Parathyroid adenoma (tissue), 2 donors: Measurements from ENCODE around the gene SLC26A11.
A peak's percentile ranks its signal among the peaks of the same experiment; 100 is the strongest.
"Not testable (repeated sequence)": the region's sequence is repeated elsewhere in the genome, so short reads cannot be mapped to it uniquely, and the experiment has no call there.

Experiments
- H2AFZ ChIP-seq: fragments of 300-600 bp; sonication (generic); one replicate; pipeline ENCODE4 v1.7.0; 2017; ENCODE audit warnings: antibody characterized with exemption, mild to moderate bottlenecking
- H3K27ac ChIP-seq: fragments of 300-600 bp; sonication (generic); one replicate; pipeline ENCODE4 v1.7.0; 2017
- H3K27me3 ChIP-seq: fragments of 300-600 bp; sonication (generic); one replicate; pipeline ENCODE4 v1.7.0; 2017; ENCODE audit warnings: low read length; ENCODE audit not compliant: control insufficient read depth, insufficient read depth
- H3K36me3 ChIP-seq: fragments of 300-600 bp; sonication (generic); one replicate; pipeline ENCODE4 v1.7.0; 2017; ENCODE audit warnings: low read length; ENCODE audit not compliant: control insufficient read depth, insufficient read depth
- H3K4me1 ChIP-seq: fragments of 300-600 bp; sonication (generic); one replicate; pipeline ENCODE4 v1.7.0; 2017; ENCODE audit warnings: control low read depth
- H3K4me2 ChIP-seq: fragments of 300-600 bp; sonication (generic); one replicate; pipeline ENCODE4 v1.7.0; 2017; ENCODE audit warnings: low read length
- H3K4me3 ChIP-seq: fragments of 300-600 bp; sonication (generic); one replicate; pipeline ENCODE4 v1.7.0; 2017; ENCODE audit warnings: low read depth, low read length
- H3K79me2 ChIP-seq: fragments of 300-600 bp; sonication (generic); one replicate; pipeline ENCODE4 v1.7.0; 2017; ENCODE audit warnings: control low read depth
- H3K9ac ChIP-seq: fragments of 300-600 bp; sonication (generic); one replicate; pipeline ENCODE4 v1.7.0; 2017; ENCODE audit warnings: mild to moderate bottlenecking
- H3K9me3 ChIP-seq: fragments of 300-600 bp; sonication (generic); one replicate; pipeline ENCODE4 v1.7.0; 2017; ENCODE audit warnings: low read length; ENCODE audit not compliant: control insufficient read depth
- TF ChIP-seq, protein P1 (sequence below): fragments of 300-600 bp; sonication (generic); IDR thresholded peaks from one replicate; pipeline ENCODE4 v1.7.0; 2017; ENCODE audit warnings: antibody characterized with exemption, mild to moderate bottlenecking
- donor health status: primary hyperparathyroidism.

The SLC26A11 gene

DNA sequence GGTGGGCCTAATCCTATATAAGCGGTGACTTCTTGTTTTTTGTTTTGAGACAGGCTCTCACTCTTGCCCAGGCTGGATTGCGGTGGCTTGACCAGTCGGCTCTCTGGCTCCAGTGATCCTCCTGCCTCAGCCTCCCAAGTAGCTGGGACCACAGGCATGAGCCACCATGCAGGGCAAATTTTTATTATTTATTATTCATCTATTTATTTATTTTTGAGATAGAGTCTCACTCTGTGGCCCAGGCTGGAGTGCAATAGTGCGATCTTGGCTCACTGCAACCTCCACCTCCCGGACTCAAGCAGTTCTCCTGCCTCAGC, 35.8 kb downstream of the SLC26A11 start:
- no peak overlapping the region for H3K4me3 ChIP-seq
- TF ChIP-seq, protein P1, sequence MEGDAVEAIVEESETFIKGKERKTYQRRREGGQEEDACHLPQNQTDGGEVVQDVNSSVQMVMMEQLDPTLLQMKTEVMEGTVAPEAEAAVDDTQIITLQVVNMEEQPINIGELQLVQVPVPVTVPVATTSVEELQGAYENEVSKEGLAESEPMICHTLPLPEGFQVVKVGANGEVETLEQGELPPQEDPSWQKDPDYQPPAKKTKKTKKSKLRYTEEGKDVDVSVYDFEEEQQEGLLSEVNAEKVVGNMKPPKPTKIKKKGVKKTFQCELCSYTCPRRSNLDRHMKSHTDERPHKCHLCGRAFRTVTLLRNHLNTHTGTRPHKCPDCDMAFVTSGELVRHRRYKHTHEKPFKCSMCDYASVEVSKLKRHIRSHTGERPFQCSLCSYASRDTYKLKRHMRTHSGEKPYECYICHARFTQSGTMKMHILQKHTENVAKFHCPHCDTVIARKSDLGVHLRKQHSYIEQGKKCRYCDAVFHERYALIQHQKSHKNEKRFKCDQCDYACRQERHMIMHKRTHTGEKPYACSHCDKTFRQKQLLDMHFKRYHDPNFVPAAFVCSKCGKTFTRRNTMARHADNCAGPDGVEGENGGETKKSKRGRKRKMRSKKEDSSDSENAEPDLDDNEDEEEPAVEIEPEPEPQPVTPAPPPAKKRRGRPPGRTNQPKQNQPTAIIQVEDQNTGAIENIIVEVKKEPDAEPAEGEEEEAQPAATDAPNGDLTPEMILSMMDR = no peak
- H3K79me2 ChIP-seq = no peaks in the 10 kb centered on the region
- no peak overlapping the region for H3K9ac ChIP-seq
- no peaks in the 10 kb centered on the region for H3K27me3 ChIP-seq
- H3K36me3 ChIP-seq = no peaks in the 10 kb centered on the region
- peaks cover 51% of the 10 kb centered on the region for H3K4me1 ChIP-seq
- H3K4me2 ChIP-seq = no peak overlapping the region
- H2AFZ ChIP-seq = no peak overlapping the region
- H3K27ac ChIP-seq = peak overlapping the region; percentile 100
- H3K9me3 ChIP-seq = no peaks in the 10 kb centered on the region

DNA sequence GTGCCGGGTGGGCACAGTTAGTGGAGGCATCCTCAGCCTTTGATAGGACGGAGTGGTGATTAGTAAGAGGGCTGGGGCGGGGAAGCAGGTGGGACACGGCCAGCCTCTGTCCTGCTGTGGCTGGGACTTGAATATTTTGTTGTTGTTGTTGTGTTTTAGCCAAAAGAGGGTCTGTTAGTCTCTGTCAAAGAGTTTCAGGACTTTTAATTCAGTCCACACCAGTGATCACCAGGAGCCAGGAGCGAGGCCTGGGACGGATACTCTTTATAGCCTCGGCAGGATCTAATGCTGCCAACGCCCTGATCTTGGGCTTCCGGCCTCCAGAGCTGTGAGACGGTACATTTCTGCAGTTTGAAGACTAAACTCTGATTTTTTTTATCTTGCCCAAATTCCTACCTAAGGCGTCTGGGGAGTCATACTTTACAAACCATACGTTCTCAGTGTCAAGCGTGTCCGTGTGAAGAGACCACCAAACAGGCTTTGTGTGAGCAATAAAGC, 37.5 kb downstream of the SLC26A11 start:
- no peak overlapping the region for H3K9ac ChIP-seq

DNA sequence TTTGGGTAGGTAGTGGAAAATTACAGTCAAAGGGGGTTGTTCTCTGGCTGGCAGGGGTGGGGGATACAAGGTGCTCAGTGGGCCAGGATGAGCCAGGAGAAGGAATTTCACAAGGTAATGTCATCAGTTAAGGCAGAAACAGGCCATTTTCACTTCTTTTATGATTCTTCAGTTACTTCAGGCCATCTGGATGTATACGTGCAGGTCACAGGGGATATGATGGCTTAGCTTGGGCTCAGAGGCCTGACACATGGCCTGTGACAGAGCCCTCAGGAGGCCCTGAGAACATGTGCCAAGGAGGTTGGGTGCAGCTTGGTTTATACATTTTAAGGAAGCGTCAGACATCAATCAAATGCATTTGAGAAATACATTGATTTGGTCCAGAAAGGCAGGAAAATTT, 38.1 kb downstream of the SLC26A11 start:
- not testable (repeated sequence) for H3K4me2 ChIP-seq, H3K4me3 ChIP-seq, H3K27me3 ChIP-seq, H3K9ac ChIP-seq, H3K36me3 ChIP-seq, H3K79me2 ChIP-seq, H3K9me3 ChIP-seq
- Histone ChIP-seq H3K27ac (peak overlapping the region; percentile 100), H2AFZ (peak overlapping the region; percentile 30), H3K4me1 (peaks cover 54% of the 10 kb centered on the region)

More for the DNA sequence above, 37.5 kb downstream of the SLC26A11 start:
- H3K27me3 ChIP-seq = no peaks in the 10 kb centered on the region
- no peaks in the 10 kb centered on the region for H3K79me2 ChIP-seq
- no peaks in the 10 kb centered on the region for H3K36me3 ChIP-seq
- H3K27ac ChIP-seq = peak overlapping the region; percentile 100
- H3K4me1 ChIP-seq = peaks cover 56% of the 10 kb centered on the region
- H3K4me3 ChIP-seq = no peak overlapping the region
- H3K9me3 ChIP-seq = no peaks in the 10 kb centered on the region
- no peak overlapping the region for H3K4me2 ChIP-seq
- H2AFZ ChIP-seq = no peak overlapping the region
- TF ChIP-seq, protein P1 = no peak

DNA sequence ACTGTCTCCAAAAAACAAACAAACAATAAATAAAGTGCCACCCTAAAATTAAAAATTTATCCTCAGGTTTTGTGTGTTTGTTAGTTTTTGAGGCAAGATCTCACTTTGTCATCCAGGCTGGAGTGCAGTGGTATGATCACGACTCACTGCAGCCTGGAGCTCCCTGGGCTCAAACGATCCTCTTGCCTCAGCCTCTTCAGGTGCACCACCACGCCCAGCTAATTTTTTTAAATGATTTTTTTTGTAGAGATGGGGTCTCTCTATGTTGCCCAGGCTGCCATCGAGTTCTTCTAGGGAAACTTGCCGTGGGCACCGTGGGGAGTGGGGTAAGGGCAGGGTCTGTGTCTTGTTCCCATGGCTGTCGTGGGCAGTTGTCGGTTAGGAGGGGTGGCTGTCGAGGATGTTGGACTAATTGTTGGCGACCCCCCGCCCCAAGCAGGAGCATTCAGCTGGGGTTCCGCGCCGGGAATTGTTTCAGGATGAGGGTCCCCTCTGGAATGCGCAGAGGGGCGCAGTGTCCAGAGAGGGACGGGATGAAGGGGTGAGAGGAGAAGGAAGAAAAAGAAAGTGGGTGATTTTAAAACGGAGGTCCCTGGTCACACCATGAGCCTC, 39.3 kb downstream of the SLC26A11 start:
- no peaks in the 10 kb centered on the region for H3K9me3 ChIP-seq
- no peaks in the 10 kb centered on the region for H3K36me3 ChIP-seq
- TF ChIP-seq, protein P1 = no peak
- peaks cover 43% of the 10 kb centered on the region for H3K4me1 ChIP-seq
- peak overlapping the region; percentile 52 for H3K4me3 ChIP-seq
- H2AFZ ChIP-seq = peak overlapping the region; percentile 36
- no peaks in the 10 kb centered on the region for H3K27me3 ChIP-seq
- no peak overlapping the region for H3K9ac ChIP-seq
- H3K4me2 ChIP-seq = peak overlapping the region; percentile 70
- peak overlapping the region; percentile 100 for H3K27ac ChIP-seq
- peaks cover under 1% of the 10 kb centered on the region for H3K79me2 ChIP-seq

DNA sequence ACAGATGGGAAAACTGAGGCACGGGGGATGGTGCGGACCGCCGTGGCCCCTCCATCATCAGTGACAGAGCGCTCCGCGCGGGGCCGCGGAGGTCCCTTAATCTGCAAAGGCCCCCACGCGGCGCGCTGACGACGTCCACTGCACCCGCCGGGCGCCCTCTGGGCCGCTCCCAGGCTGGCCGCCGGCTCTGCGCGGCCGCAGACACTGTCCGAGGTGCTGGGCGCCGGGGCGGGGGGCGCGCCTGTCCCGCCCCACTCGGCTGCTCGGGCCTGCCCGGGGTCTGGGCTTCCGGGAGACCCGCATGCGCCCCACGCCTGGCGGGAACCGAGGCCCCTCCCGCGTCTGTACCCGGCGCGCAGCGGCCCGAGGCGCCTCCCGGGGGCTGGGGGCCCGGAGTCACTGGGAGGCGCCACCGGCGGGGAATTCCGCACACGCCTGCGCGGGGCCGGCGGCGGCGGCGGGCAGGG, 39.9 kb downstream of the SLC26A11 start:
- Histone ChIP-seq H3K9ac (no peak overlapping the region), H3K4me1 (peaks cover 43% of the 10 kb centered on the region), H3K36me3 (no peaks in the 10 kb centered on the region), H3K4me2 (peak overlapping the region; percentile 70), H3K79me2 (peaks cover 6% of the 10 kb centered on the region), H2AFZ (peak overlapping the region; percentile 36), H3K27ac (peak overlapping the region; percentile 100), H3K4me3 (peak overlapping the region; percentile 52), H3K9me3 (no peaks in the 10 kb centered on the region), H3K27me3 (no peaks in the 10 kb centered on the region)
- TF ChIP-seq, protein P1 = no peak
